Measurements from ENCODE around the gene CDKN2B-AS1.

GRCh38 chr9:22100626-22101025 is 106.0 kb downstream of the CDKN2B-AS1 start:
- no peak for TF ChIP-seq MXI1 (IDR thresholded peaks at IDR 0.05; ENCODE audit: borderline replicate concordance, low read depth, low read length)
- TF ChIP-seq CTCF (CRISPR knock-in tag; IDR thresholded peaks at IDR 0.05) = no peak
- TF ChIP-seq XBP1 (CRISPR knock-in tag; IDR thresholded peaks at IDR 0.05) = no peak
- no peak for TF ChIP-seq E2F5 (CRISPR knock-in tag; conservative IDR thresholded peaks at IDR 0.05)
- TF ChIP-seq HCFC1 (IDR thresholded peaks at IDR 0.05; ENCODE audit: low read depth, low read length) = no peak
- no peak for TF ChIP-seq ZBTB7A (CRISPR knock-in tag; IDR thresholded peaks at IDR 0.05)
- no peak for TF ChIP-seq POLR2A (IDR thresholded peaks at IDR 0.05; ENCODE audit: insufficient read depth in 1 of 2, low read depth in 2 of 2, low read length in 2 of 2)
- TF ChIP-seq ZNF777 (CRISPR knock-in tag; IDR thresholded peaks at IDR 0.05) = no peak
- TF ChIP-seq ZNF24 (IDR thresholded peaks at IDR 0.05) = no peak
- no peak for TF ChIP-seq RXRA (CRISPR knock-in tag; IDR thresholded peaks at IDR 0.05)
- no peak for TF ChIP-seq MLX (CRISPR knock-in tag; IDR thresholded peaks at IDR 0.05)

Measured in HepG2 (cell line).